Nephron progenitor cell (in vitro differentiated cells): ENCODE results near the gene AP5Z1.

Experiments
- DNase-seq: peaks from one replicate; pipeline ENCODE4 v3.0.0; 2021
- H3K27ac Mint-ChIP-seq: 2 replicates; pipeline ENCODE4 v1.8.0; 2021; ENCODE audit warnings: mild to moderate bottlenecking, moderate library complexity, mixed read lengths
- H3K27me3 Mint-ChIP-seq: 2 replicates; pipeline ENCODE4 v1.8.0; 2021; ENCODE audit warnings: mild to moderate bottlenecking, low read depth, mixed read lengths; ENCODE audit not compliant: poor library complexity
- H3K36me3 Mint-ChIP-seq: 2 replicates; pipeline ENCODE4 v1.8.0; 2021; ENCODE audit warnings: low read depth, mixed read lengths
- H3K4me1 Mint-ChIP-seq: 2 replicates; pipeline ENCODE4 v1.8.0; 2021; ENCODE audit warnings: mixed read lengths
- H3K4me3 Mint-ChIP-seq: 2 replicates; pipeline ENCODE4 v1.8.0; 2021; ENCODE audit warnings: mild to moderate bottlenecking, moderate library complexity, mixed read lengths
- H3K9me3 Mint-ChIP-seq: 2 replicates; pipeline ENCODE4 v1.8.0; 2021; ENCODE audit warnings: mild to moderate bottlenecking, moderate library complexity, mixed read lengths
- TF ChIP-seq, protein P1 (sequence below): fragments of 200-600 bp; sonication (generic); IDR thresholded peaks from 2 replicates; pipeline ENCODE4 v1.5.0; 2021; ENCODE audit warnings: antibody characterized with exemption

Gene AP5Z1

DNA sequence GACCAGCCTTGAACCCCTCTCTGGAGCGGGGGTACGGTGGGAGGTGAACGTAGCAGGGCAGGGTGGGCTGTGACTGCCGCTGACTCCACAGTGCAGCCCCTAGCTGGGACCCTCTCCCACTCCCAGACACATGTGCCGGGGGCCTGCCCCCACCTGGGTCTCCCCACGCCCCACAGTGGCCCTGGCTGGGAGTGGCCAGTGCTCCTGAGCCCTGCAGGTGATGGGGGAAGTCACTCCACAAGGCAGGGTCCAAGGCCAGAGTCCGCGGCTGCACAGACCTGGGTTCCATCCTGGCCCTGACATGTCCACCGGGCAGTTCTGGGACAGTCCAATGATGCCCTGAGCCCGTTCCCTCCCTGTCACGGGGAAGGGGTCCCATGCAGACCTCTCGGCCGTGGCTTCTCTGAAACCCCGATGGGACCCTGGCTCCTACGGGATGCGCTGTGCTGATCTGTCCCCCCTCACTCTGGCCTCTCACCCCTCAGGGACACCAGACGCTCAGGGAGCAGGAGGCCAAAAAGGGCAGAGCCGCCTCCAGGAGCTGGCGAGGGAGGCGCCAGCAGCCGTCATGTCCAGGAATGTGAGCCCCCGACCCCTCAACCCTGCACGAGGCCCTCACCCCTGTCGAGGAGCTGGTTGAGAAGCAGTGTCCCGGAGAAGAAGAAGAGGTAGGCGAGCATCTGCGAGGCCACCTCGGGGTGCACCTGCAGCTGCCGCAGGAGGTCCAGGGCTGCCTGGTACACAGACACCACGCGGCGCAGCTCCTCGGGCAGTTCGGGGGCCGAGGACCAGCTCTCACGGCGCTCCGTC is 40.4 kb downstream of the AP5Z1 start:
- Mint-ChIP-seq H3K4me3 (no peak overlapping the region), H3K27me3 (no peaks in the 10 kb centered on the region), H3K36me3 (peaks cover 27% of the 10 kb centered on the region), H3K9me3 (peaks cover 23% of the 10 kb centered on the region), H3K4me1 (peaks cover 29% of the 10 kb centered on the region), H3K27ac (no peak overlapping the region)
- no peak for DNase-seq
- TF ChIP-seq, protein P1, sequence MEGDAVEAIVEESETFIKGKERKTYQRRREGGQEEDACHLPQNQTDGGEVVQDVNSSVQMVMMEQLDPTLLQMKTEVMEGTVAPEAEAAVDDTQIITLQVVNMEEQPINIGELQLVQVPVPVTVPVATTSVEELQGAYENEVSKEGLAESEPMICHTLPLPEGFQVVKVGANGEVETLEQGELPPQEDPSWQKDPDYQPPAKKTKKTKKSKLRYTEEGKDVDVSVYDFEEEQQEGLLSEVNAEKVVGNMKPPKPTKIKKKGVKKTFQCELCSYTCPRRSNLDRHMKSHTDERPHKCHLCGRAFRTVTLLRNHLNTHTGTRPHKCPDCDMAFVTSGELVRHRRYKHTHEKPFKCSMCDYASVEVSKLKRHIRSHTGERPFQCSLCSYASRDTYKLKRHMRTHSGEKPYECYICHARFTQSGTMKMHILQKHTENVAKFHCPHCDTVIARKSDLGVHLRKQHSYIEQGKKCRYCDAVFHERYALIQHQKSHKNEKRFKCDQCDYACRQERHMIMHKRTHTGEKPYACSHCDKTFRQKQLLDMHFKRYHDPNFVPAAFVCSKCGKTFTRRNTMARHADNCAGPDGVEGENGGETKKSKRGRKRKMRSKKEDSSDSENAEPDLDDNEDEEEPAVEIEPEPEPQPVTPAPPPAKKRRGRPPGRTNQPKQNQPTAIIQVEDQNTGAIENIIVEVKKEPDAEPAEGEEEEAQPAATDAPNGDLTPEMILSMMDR, result no peak

DNA sequence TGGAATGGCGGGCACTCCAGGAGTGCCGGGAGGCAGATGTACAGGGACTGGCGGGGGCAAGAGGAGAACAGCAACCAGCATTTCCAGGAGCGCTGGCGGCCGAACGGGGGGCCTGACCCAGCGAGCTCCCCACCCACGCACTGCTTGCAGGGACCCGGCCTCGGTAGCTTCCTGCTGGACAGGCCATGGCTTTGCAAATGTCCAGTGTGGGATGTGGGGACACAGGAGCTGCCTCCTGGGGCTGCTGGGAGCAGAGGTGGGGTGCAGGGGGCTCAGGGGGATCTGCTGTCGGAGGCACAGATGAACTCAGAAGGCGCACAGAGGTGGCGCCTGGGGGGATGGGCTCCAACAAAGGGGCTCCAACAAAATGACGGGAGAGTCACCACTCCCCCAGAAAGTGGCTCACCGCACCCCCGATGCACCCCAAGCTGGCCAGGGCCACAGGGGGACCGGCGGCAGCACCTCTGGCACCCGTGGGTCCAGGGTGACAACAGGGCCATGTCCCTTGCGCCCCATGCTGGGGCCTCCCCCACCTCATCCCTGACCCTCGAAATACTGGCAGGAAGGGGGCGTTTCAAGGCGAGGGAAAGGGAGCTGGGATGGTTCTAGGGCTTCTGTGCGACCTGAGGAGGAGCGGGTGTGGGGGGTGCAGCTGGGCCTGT is 41.1 kb downstream of the AP5Z1 start:
- H3K36me3 Mint-ChIP-seq, result peaks cover 27% of the 10 kb centered on the region
- TF ChIP-seq, protein P1, result no peak
- no peak for DNase-seq
- H3K9me3 Mint-ChIP-seq, result peaks cover 23% of the 10 kb centered on the region
- peaks cover 34% of the 10 kb centered on the region for H3K4me1 Mint-ChIP-seq
- no peak overlapping the region for H3K27ac Mint-ChIP-seq
- H3K27me3 Mint-ChIP-seq, result no peaks in the 10 kb centered on the region
- no peak overlapping the region for H3K4me3 Mint-ChIP-seq

DNA sequence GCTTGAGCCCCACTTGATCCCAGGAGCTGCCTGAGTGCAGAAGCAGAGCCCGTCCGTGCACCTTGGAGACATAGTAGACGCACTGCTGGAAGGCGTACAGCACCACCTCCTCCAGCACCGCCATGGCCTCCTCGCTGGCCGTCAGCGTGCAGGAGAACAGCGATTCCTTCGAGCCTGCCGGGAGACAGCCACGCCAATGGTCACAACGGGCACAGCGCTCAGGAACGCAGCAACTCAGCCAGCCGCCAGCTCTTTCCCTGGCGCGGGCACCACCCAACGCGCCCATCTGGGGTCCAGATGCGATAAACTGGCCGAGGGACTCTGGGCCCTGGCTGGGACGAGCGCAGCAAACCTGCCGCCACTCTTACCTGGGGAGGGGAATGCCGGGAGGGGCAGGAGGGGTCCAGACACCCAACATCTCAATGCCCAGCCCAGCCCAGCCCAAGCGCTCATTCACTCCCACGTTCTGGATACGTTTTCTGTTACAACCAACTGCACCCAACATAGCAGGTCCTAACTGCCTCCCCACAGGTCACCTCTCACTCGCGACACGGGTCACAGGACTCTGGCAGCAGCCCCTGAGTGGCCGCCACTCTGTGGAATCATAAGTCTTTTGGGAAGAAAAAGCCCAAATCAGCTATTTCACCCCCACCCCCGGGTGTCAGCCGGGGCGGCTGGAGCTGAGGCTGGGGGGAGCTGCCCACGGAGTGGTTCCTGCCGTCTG is 41.9 kb downstream of the AP5Z1 start:
- Mint-ChIP-seq H3K9me3 (peaks cover 23% of the 10 kb centered on the region), H3K27me3 (no peaks in the 10 kb centered on the region), H3K4me3 (no peak overlapping the region), H3K27ac (no peak overlapping the region), H3K4me1 (peaks cover 34% of the 10 kb centered on the region), H3K36me3 (peaks cover 27% of the 10 kb centered on the region)
- TF ChIP-seq, protein P1, result no peak
- no peak for DNase-seq

DNA sequence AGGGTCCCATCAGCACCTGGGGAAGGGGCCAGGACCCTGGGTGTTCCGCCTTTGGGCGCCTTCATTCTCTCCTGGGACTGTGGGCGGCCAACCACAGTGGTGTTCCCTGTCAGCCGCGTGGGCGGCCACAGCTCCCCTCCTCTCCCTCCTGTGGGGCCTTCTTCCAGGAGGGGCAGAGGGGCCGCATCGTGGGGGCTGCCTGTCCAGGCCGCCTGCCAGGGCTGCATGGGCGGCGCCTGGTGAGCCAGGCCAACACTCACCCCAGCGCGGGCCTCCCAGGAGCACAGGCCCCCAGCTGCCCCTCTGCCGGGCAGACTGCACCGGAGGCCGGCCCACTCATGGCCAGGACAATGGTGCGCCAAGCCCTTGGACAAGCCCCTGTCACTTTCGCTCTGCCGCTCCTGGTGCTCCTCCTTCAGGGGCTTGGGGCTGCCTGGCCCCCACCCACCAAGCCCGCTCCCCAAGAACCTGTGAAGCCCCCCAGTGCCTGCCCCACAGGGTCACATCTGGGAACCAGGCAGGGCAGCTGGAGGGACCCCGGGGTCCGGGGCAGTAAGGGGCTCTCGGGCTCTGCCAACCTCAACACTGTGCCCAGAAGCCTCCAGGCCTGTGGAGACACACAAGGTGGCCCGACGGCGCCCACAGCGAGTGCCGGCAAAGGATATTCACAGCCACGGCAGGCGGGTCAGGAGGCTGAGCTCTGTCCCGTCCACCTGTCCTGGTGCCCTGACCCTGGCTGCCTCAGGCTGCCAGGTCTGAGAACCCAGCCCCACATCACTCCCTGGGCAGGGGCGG is 42.8 kb downstream of the AP5Z1 start:
- Mint-ChIP-seq H3K4me3 (no peak overlapping the region), H3K9me3 (peaks cover 15% of the 10 kb centered on the region), H3K4me1 (peaks cover 34% of the 10 kb centered on the region), H3K27ac (no peak overlapping the region), H3K36me3 (peaks cover 18% of the 10 kb centered on the region), H3K27me3 (no peaks in the 10 kb centered on the region)
- TF ChIP-seq, protein P1, result no peak
- DNase-seq, result no peak

DNA sequence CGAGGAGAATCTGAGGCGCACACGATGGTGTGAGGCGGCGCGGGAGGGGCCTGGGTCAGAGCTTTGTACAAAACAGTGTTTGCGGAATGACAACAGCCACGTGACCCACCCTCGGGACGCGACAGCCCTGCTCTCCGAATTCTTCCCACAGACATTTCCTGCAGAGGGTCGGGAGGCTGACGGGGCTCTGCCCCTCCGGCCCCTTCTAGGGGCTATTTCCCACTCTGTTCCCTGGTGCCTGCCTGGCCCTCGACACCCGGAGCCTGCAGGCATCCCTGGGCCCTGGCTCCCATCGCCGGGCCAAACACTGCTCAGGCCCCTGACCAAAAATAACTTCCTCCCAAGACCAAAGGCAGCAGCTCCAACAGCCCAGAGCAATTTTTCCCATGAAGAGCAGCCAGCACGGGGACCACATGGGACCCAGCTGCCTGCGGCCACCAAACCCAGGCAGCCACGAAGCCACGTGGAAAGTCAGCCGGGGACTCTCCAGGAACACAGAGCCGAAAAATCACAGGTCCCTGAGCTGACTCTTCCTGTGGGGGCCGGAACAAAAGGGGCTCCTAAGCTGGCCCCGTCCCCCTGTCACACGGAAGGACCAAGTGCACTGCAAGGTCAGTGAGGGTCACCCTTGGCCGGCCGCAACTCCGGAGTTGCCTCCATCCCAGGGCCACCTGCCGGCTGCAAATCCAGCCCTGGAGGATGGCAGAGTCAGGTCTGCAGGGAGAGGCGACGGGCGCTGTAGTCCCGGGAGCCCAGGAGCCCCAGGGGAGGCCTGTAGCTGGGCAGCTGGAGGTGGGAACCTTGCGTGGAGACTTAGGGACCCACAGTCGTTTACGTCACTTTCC is 44.4 kb downstream of the AP5Z1 start:
- H3K4me1 Mint-ChIP-seq, result peaks cover 26% of the 10 kb centered on the region
- H3K27me3 Mint-ChIP-seq, result no peaks in the 10 kb centered on the region
- peaks cover 2% of the 10 kb centered on the region for H3K36me3 Mint-ChIP-seq
- no peak for DNase-seq
- H3K4me3 Mint-ChIP-seq, result no peak overlapping the region
- peaks cover 2% of the 10 kb centered on the region for H3K9me3 Mint-ChIP-seq
- TF ChIP-seq, protein P1, result no peak
- H3K27ac Mint-ChIP-seq, result no peak overlapping the region
